A549 (cell line): ENCODE results near the gene PNMT.

ENCODE experiments used
- CHD2 ChIP-seq: fragments of 150-350 bp; IDR thresholded peaks from 2 replicates; pipeline ENCODE4 v1.6.1; 2014; ENCODE audit warnings: low read length; ENCODE audit not compliant: partially characterized antibody
- CTCF ChIP-seq: fragments of >200 bp; sonication (Bioruptor Twin); formaldehyde crosslinking; IDR thresholded peaks from 3 replicates; pipeline ENCODE4 v1.5.1; 2016
- E2F6 ChIP-seq: IDR thresholded peaks from 2 replicates; pipeline ENCODE4 v1.6.1; 2012; ENCODE audit warnings: low read depth, borderline replicate concordance
- MAX ChIP-seq: IDR thresholded peaks from 2 replicates; pipeline ENCODE4 v1.6.1; 2012
- MAZ ChIP-seq: fragments of 150-350 bp; IDR thresholded peaks from 2 replicates; pipeline ENCODE4 v1.6.1; 2014; ENCODE audit warnings: antibody characterized with exemption, low read depth, low read length, borderline replicate concordance
- NFE2L2 ChIP-seq: fragments of 150-350 bp; conservative IDR thresholded peaks from 2 replicates; pipeline ENCODE4 v1.6.1; 2014; ENCODE audit warnings: low read length
- POLR2A ChIP-seq: IDR thresholded peaks from 2 replicates; pipeline ENCODE4 v1.6.1; 2012; ENCODE audit warnings: mild to moderate bottlenecking, low read length
- RCOR1 ChIP-seq: fragments of 150-350 bp; IDR thresholded peaks from 2 replicates; pipeline ENCODE4 v1.6.1; 2014; ENCODE audit warnings: antibody characterized with exemption, low read length, low read depth
- RFX5 ChIP-seq: fragments of 450-650 bp; IDR thresholded peaks from 2 replicates; pipeline ENCODE4 v1.7.1; 2014; ENCODE audit warnings: antibody characterized with exemption, mild to moderate bottlenecking, moderate library complexity
- SMC3 ChIP-seq: fragments of >200 bp; sonication (Bioruptor Twin); formaldehyde crosslinking; IDR thresholded peaks from 3 replicates; pipeline ENCODE4 v1.6.1; 2018; ENCODE audit warnings: inconsistent platforms
- USF2 ChIP-seq: fragments of 450-650 bp; IDR thresholded peaks from 2 replicates; pipeline ENCODE4 v1.6.1; 2014; ENCODE audit warnings: antibody characterized with exemption
- ZFP36 ChIP-seq: fragments of 450-650 bp; IDR thresholded peaks from 2 replicates; pipeline ENCODE4 v1.6.1; 2014; ENCODE audit warnings: borderline replicate concordance; ENCODE audit not compliant: partially characterized antibody

GRCh38 chr17:39633570-39634183 is 34.6 kb upstream of the PNMT start:
- no peak for TF ChIP-seq SMC3
- TF ChIP-seq E2F6: no peak
- no peak for TF ChIP-seq CTCF
- no peak for TF ChIP-seq POLR2A
- TF ChIP-seq USF2: no peak
- no peak for TF ChIP-seq RCOR1
- no peak for TF ChIP-seq MAZ
- no peak for TF ChIP-seq MAX
- TF ChIP-seq NFE2L2: no peak
- TF ChIP-seq CHD2: no peak
- TF ChIP-seq ZFP36: no peak
- no peak for TF ChIP-seq RFX5
